Activated CD4-positive, alpha-beta T cell treated with anti-CD3 and anti-CD28 coated beads, Interleukin-2, amount 10 ng/mL, durations not matched to agents 24 days and 14 days (primary cell): Measurements from ENCODE around the gene FNDC11. TPM values are rescaled to one million over a fixed set of nuclear protein-coding genes. Genes with fewer than 3 reads are reported as not detected.

Experiments used
- DNase-seq: peaks from one replicate; pipeline ENCODE4 v3.0.0; 2022
- H3K27ac Mint-ChIP-seq: one replicate; pipeline ENCODE4 v1.8.0; 2022; ENCODE audit warnings: mild to moderate bottlenecking, mixed read lengths
- H3K27me3 Mint-ChIP-seq: one replicate; pipeline ENCODE4 v1.8.0; 2022; ENCODE audit warnings: mixed read lengths
- H3K36me3 Mint-ChIP-seq: one replicate; pipeline ENCODE4 v1.8.0; 2022; ENCODE audit warnings: low read depth, mild to moderate bottlenecking, mixed read lengths
- H3K4me1 Mint-ChIP-seq: one replicate; pipeline ENCODE4 v1.8.0; 2021; ENCODE audit warnings: mixed read lengths
- H3K4me3 Mint-ChIP-seq: one replicate; pipeline ENCODE4 v1.8.0; 2022; ENCODE audit warnings: mild to moderate bottlenecking, moderate library complexity, mixed read lengths
- H3K9me3 Mint-ChIP-seq: one replicate; pipeline ENCODE4 v1.8.0; 2021; ENCODE audit warnings: mixed read lengths
- intact Hi-C: fragments of 100-400 bp; cut with micrococcal nuclease; formaldehyde crosslinking; loops from one replicate; pipeline ENCODE4 v1.15.1; 2023
- total RNA-seq: library from RNA; stranded (reverse); gene quantifications from 2 replicates; pipeline ENCODE4 v1.2.3, GENCODE V29; 2022

FNDC11 gene
- total RNA-seq, 1 donor from 2014 or later = 0.16 TPM

DNA sequence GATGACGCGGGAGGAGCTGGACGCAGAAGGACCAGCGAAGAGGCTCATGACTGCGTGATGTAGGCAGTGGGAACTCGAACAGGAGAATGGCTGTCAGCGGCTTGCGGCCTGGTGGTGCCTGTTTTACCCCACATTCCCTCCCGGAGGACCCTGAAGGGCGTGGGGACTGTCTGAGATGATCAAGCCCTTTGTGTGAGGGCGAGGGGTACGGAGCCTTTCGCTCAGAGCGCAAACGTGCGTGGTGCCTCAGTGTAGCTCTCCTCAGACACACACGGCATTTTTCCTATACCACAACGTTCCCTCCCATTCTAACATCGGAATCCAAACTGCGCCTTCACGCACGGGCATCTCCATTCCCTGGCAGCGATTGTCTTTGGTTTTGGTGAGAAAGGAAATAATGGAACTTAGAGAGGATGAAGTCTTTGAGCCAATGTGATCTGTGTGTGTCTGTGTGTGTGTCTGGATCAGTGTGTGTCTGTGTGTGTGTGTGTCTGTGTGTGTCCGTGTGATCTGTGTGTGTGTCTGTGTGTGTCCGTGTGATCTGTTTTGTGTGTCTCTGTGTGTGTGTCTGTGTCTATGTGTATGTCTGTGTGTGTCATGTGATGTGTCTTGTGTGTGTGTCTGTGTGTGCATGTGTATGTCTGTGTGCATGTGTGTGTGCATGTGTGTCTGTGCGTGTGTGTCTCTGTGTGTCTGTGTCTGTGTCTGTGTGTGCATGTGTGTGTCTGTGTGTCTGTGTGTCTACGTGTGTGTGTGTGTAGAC is 22.1 kb upstream of the FNDC11 start:
- no peaks in the 10 kb centered on the region for H3K9me3 Mint-ChIP-seq
- H3K4me3 Mint-ChIP-seq = no peak overlapping the region
- intact Hi-C loops = no loop called here
- no peaks in the 10 kb centered on the region for H3K36me3 Mint-ChIP-seq
- no peak for DNase-seq
- no peaks in the 10 kb centered on the region for H3K27me3 Mint-ChIP-seq
- H3K27ac Mint-ChIP-seq = no peak overlapping the region
- peaks cover 7% of the 10 kb centered on the region for H3K4me1 Mint-ChIP-seq

DNA sequence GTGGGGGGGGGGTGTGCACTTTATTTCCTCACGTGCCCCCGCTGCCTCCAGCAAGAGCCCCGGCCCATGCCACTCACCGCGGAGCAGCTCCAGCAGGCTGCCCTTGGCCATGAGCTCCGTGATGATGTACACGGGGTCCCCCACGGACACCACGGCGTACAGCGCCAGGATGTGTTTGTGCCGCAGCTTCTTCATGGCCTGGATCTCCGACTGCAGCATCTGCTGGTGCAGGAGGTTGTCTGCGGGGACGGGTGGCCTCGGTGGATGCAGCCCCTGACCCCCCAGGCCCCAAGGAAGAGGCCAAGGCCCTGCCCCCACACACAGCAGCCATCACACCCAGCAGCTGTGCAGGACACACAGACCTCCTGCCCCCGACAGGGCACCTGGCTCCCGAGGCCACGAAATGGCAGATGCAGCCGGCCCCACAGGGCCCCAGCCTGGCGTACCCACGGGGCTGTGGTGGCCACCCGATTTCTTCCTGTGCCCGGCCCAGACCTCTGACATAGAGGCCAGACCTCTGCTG is 21.4 kb upstream of the FNDC11 start:
- Mint-ChIP-seq H3K9me3 (no peaks in the 10 kb centered on the region), H3K4me1 (peaks cover 10% of the 10 kb centered on the region), H3K27me3 (no peaks in the 10 kb centered on the region), H3K4me3 (no peak overlapping the region), H3K27ac (no peak overlapping the region), H3K36me3 (no peaks in the 10 kb centered on the region)
- no peak for DNase-seq
- intact Hi-C loops = no loop called here

DNA sequence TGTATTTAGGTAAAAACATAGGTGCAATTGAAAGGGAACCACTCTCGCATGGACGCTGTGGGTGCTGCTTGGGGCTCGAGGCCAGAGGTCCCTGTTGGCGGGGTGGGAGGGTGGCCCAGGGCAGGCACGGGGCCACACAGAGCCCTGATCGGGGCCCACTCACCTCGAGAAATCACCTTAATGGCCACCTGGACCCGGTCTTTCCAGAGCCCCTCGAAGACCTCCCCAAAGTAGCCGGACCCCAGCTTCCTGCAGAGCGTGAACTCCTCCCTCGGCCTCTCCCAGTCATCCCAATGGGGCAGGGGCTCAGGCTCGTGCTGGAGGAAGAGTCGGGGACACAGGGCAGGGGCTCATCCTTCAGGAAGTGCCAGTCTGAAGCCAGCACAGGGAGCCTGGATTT is 20.6 kb upstream of the FNDC11 start:
- no peak overlapping the region for H3K4me3 Mint-ChIP-seq
- no peaks in the 10 kb centered on the region for H3K27me3 Mint-ChIP-seq
- peaks cover 14% of the 10 kb centered on the region for H3K4me1 Mint-ChIP-seq
- DNase-seq = no peak
- intact Hi-C loops = no loop called here
- no peaks in the 10 kb centered on the region for H3K36me3 Mint-ChIP-seq
- H3K27ac Mint-ChIP-seq = no peak overlapping the region
- no peaks in the 10 kb centered on the region for H3K9me3 Mint-ChIP-seq

DNA sequence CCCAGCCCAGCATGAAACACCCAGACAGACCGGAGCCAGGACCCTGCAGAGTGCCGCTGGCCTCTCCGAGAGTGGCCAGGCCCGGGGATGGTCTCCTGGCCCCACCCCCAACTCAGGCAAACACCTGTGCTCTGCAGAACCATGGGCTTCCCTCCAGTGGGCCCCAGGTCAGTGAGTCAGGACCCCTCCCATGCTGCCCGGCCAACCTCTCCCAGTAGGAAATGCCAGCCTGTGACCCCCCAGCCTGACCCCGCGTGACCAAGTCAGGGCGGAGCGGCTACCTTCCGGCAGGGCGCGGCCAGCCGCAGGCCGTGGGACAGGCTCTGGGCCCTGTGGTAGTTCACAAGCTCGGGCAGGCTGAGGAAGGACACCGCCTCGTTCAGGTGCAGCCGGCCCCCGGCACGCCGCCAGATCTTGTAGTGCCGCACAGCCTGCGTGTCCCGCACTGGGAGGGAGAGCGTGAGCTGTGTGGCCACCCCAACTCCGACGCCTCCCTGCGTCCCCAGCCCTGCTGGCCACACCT is 20.0 kb upstream of the FNDC11 start:
- H3K36me3 Mint-ChIP-seq = no peaks in the 10 kb centered on the region
- no peak overlapping the region for H3K27ac Mint-ChIP-seq
- no peaks in the 10 kb centered on the region for H3K27me3 Mint-ChIP-seq
- intact Hi-C loops = no loop called here
- no peaks in the 10 kb centered on the region for H3K9me3 Mint-ChIP-seq
- no peak for DNase-seq
- peaks cover 10% of the 10 kb centered on the region for H3K4me1 Mint-ChIP-seq
- H3K4me3 Mint-ChIP-seq = no peak overlapping the region

DNA sequence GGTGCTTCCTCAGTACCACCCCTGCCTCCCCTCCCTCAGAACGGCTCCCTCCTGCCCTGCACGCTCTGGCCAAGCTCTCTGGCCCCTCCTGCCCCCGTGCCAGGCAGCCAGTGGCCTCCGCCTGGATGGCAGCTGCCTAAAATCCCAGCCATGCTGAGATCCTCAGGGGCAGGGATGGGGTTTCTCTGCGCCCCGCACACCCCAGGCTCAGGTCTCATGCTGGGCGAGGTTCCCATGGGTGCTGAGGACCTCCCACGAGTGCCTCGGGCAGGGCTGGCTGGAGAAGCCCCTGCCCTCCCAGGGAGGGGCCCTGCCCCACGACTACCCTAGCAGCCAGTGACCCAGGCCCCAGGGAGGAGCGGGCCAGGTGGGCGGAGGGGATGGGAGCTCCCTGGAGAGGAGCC is 19.5 kb upstream of the FNDC11 start:
- no peaks in the 10 kb centered on the region for H3K9me3 Mint-ChIP-seq
- H3K4me1 Mint-ChIP-seq = peaks cover 9% of the 10 kb centered on the region
- H3K4me3 Mint-ChIP-seq = no peak overlapping the region
- DNase-seq = no peak
- no peak overlapping the region for H3K27ac Mint-ChIP-seq
- H3K36me3 Mint-ChIP-seq = no peaks in the 10 kb centered on the region
- intact Hi-C loops = no loop called here
- H3K27me3 Mint-ChIP-seq = no peaks in the 10 kb centered on the region

DNA sequence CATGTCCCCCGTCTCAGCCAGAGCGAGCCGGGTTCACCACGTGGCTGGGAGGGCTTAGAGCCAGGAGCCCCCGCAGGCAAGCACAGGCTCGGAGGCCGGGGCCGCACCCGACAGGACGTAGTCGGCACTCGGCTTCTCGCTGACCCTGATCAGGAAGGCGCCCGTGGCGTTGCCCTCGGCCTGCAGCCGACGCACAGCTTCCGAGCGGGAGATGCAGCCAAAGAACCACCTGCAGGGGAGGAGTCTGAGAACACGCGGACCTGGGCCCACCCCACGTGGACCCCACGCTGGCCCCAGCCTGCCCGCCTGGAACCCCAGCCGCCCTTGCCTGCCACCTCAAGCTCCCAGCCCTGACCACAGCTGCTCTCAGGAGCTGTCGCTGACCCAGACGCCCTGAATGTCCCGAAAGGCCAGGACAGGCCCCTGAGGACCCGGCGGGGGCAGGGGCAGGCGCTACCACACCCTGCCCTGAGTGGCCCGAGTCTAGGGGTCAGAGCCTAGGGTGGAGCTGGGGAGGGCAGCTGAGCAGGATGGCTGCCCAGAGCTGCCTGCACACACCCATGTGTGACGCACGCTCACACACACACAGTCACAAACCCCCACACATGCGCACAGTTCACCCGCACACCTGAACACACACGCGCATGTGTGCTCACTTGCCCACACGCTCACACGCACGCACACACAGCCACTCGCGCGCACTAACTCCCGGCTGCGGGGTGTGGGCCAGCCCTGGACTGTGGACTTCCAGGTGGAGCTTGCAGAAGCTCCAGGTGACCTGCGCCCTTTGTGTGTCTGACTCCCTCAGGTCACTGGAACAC is 18.9 kb upstream of the FNDC11 start:
- no peak overlapping the region for H3K27ac Mint-ChIP-seq
- intact Hi-C loops = loop anchor here (5.0 kb wide), 4 partner anchors 92 to 527 kb away; partner anchors contain the start of genes C20orf204, GMEB2, SAMD10 and TCEA2

DNA sequence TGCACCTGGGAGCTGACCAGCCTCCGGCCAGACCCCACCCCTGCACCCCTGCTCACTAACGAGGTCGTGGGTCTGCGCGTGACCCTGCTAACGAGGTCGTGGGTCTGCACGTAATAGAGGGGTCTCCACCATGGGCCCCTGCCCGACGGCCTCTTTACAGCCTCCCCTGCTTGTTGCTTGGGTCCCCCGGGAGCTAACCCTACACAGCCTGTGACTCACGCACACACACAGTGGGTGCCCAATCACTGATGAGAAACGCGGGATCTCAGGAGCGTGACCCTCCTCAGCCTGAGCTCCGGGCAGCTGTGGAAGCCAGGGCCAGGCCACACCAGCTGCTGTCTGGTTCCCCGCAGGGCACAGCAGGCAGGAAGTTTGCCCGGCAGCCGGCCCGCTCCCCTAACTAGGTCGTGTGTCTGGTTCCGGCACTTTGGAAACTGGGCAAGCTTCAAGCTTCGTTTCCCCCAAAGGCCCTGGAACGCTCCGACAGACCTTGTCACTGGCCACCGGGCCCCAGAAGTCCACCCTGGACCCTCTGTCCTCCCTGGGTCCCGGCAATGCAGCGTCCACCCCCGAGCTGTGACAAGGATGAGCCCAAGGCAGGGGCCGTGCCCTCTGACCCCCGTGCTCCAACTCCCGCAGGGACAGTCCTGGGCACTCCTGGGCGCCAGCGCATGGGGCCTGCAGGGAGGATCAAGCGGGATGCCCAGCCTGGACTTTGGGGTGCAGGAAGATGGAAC is 17.6 kb upstream of the FNDC11 start:
- Mint-ChIP-seq H3K4me3 (no peak overlapping the region), H3K27me3 (no peaks in the 10 kb centered on the region), H3K4me1 (peaks cover 12% of the 10 kb centered on the region), H3K27ac (peak overlapping the region; percentile 45), H3K36me3 (no peaks in the 10 kb centered on the region), H3K9me3 (no peaks in the 10 kb centered on the region)
- DNase-seq = no peak
- intact Hi-C loops = loop anchor here (2.0 to 5.0 kb wide), 5 partner anchors 91 to 526 kb away; partner anchors contain the start of genes ARFRP1, C20orf204, GMEB2 and SAMD10

More for the DNA sequence above, 18.9 kb upstream of the FNDC11 start:
- no peaks in the 10 kb centered on the region for H3K27me3 Mint-ChIP-seq
- DNase-seq = no peak
- H3K9me3 Mint-ChIP-seq = no peaks in the 10 kb centered on the region
- no peak overlapping the region for H3K4me3 Mint-ChIP-seq
- H3K4me1 Mint-ChIP-seq = peaks cover 11% of the 10 kb centered on the region
- no peaks in the 10 kb centered on the region for H3K36me3 Mint-ChIP-seq

DNA sequence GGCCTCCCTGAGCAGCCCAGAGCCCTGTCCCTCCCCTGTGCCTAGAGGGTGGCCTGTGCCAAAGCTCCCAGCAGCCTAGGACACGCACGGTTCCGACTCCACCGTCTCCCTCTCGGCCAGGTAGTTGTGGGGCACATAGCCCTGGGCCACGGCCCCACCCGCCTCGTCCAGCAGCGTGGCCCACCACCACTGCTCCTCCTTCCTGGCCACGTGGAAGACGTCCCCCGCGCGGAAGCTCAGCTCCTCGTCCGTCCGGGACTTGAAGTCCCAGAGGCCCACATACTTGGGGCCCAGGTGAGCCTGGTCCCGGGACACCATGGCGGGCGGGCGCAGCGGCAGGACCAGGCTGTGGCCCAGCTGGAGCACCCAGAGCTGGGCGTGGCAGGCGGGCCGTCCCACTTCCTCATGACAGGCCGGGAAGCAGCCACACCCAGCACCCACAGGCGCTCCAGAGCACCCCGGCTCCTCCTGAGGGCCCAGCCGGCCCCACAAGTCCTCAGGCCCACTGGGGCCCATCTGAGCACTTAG is 16.9 kb upstream of the FNDC11 start, which contains the start of gene PTK6:
PTK6 (minus strand) TSS at position 380 of the 528 bp plus-strand sequence; CDS start at position 318, 62 bp downstream.
- intact Hi-C loops = loop anchor here (1.0 to 5.0 kb wide), 8 partner anchors 16 to 525 kb away; partner anchors contain the start of genes ARFRP1, C20orf204, GMEB2 and PPDPF
- peak within 1 kb of the TSS; percentile 91 for H3K27ac Mint-ChIP-seq
- H3K27me3 Mint-ChIP-seq = no peaks in the 10 kb centered on the region
- H3K4me3 Mint-ChIP-seq = peak within 1 kb of the TSS; percentile 83
- H3K9me3 Mint-ChIP-seq = no peaks in the 10 kb centered on the region
- H3K36me3 Mint-ChIP-seq = no peaks in the 10 kb centered on the region
- DNase-seq = peak; percentile 83
- peaks cover 12% of the 10 kb centered on the region for H3K4me1 Mint-ChIP-seq

DNA sequence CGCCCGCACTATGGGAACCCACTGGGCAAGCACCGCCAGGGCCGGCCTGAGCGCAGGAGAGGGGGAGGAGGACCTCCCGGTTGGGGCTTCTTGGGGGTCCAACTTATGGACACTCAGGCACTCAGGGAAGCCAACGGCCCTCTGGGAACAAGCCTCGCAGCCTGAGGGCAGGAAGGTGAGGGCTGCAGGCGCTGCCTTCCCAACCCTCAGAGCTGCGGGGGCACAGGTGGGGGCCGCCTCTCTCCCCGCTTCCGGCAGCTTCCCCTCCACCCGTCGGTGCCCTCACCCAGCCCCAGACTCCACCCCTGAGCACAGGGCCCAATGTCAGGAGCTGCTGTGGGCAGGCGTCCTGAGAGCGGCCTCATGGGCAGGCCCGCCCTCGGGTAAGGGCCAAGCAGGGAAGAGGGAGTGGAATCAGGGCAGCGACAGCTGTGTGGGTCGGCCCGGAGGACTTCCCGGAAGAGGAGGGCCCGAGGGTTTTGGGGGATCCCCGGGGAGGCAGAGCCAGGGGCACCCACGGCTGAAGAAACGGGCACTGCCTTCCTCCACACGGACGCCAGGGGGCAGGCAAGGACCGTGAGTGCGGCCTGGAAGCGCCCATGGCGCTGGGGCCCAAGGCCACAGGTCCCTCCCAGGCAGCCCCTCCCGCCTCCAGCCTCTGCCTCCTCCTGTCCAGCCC is 16.3 kb upstream of the FNDC11 start:
- peak; percentile 98 for DNase-seq
- Mint-ChIP-seq H3K4me3 (peak overlapping the region; percentile 83), H3K4me1 (peaks cover 12% of the 10 kb centered on the region), H3K36me3 (no peaks in the 10 kb centered on the region), H3K27ac (peak overlapping the region; percentile 91), H3K9me3 (no peaks in the 10 kb centered on the region), H3K27me3 (no peaks in the 10 kb centered on the region)
- intact Hi-C loops = loop anchor here (1.0 to 5.0 kb wide), 10 partner anchors 16 to 525 kb away; partner anchors contain the start of genes ARFRP1, C20orf204, GMEB2 and PPDPF

DNA sequence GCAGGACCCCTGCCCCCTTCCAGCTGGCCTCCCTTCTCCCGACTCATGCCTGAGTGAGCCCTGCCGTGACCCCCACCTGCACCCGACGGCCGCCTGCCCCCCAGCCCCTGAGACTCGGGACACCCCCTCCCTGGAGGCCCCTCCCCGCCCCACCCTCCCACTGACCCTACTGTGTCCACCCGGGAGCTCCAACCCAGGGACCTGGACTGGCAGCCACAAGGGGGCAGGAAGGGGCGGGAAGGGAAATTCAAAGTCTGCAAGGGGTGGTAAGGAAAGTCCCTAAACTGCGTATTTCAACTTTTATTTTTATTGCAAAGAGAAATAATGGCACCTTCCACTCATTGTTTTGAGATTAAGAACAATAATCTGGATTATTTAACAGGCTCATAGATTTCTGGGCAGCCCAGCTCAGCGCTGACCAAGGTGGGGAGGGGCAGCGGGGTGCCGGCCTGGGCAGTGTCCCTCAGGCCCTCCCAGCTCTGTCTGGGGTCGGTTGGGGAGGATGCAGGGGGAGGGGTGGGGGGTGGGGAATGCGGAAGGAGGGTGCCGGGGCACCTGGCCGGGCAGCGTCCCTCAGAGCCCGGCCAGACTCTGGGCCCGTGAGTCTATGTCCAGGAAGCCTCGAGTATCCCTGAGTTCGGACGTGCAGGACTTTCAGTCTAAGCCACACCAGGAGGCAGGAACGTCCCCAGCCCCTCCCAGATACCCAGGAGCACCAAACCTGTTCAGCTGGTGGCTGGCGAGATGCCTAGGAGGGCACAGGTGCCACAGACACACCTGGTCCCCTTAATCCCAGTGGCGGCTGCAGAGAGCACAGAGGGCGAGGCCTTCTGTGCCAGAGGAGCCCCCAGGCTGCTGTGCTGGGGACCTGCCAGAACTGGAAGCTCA is 15.5 kb upstream of the FNDC11 start:
- peak overlapping the region; percentile 83 for H3K4me3 Mint-ChIP-seq
- no peaks in the 10 kb centered on the region for H3K27me3 Mint-ChIP-seq
- peaks cover 12% of the 10 kb centered on the region for H3K4me1 Mint-ChIP-seq
- intact Hi-C loops = loop anchor here (2.0 to 5.0 kb wide), 6 partner anchors 89 to 524 kb away; partner anchors contain the start of genes C20orf204, GMEB2, SAMD10 and TCEA2
- no peak for DNase-seq
- no peaks in the 10 kb centered on the region for H3K36me3 Mint-ChIP-seq
- H3K9me3 Mint-ChIP-seq = no peaks in the 10 kb centered on the region
- H3K27ac Mint-ChIP-seq = peak overlapping the region; percentile 91

DNA sequence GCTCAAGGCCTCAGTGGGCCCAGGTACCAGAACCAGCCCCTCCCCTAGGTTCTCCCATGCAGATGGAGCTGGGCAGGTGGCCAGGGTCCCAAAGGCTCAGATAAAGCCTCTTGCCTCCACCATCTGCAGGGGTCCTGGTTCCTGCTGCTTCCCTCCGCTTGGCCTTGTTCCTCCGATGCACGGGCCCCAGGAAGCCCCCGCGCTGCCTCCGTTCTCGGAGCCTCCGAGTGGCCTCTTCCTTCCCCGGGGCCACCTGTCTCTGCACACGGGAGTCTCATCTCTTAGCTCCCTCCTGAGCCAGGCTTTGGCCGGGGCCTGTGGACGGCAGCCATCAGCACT is 14.9 kb upstream of the FNDC11 start:
- H3K4me3 Mint-ChIP-seq = no peak overlapping the region
- no peak overlapping the region for H3K27ac Mint-ChIP-seq
- no peak for DNase-seq
- intact Hi-C loops = loop anchor here (2.0 to 5.0 kb wide), 6 partner anchors 88 to 523 kb away; partner anchors contain the start of genes C20orf204, GMEB2, SAMD10 and TCEA2
- H3K36me3 Mint-ChIP-seq = no peaks in the 10 kb centered on the region
- H3K4me1 Mint-ChIP-seq = peaks cover 12% of the 10 kb centered on the region
- no peaks in the 10 kb centered on the region for H3K9me3 Mint-ChIP-seq
- H3K27me3 Mint-ChIP-seq = no peaks in the 10 kb centered on the region
